Measurements from ENCODE around the gene C10orf67.

DNA sequence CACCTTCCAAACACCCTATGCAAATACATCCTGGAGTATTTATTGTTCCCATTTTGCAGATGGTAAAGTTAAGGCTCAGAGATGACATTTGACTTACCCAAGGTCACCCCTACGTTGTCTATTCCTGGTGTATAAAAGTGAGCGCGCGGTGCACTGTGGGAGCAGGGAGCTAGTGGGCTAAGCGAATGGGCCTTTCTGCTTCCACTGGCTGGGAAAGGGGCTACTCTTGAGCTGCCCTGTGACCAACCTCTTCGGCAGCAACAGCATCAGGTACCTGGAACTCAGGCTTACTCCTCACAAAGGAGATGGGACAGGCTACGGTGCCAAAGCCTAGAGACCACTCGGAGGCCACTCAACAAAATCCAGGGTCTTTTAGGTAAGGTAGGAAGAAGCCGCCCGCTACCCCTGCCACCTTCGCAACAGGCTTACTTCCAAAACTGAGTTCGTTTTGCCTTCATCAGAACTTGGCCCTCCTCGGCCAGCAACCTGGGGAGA is 150.1 kb downstream of the C10orf67 start:
- TF ChIP-seq, protein P1, sequence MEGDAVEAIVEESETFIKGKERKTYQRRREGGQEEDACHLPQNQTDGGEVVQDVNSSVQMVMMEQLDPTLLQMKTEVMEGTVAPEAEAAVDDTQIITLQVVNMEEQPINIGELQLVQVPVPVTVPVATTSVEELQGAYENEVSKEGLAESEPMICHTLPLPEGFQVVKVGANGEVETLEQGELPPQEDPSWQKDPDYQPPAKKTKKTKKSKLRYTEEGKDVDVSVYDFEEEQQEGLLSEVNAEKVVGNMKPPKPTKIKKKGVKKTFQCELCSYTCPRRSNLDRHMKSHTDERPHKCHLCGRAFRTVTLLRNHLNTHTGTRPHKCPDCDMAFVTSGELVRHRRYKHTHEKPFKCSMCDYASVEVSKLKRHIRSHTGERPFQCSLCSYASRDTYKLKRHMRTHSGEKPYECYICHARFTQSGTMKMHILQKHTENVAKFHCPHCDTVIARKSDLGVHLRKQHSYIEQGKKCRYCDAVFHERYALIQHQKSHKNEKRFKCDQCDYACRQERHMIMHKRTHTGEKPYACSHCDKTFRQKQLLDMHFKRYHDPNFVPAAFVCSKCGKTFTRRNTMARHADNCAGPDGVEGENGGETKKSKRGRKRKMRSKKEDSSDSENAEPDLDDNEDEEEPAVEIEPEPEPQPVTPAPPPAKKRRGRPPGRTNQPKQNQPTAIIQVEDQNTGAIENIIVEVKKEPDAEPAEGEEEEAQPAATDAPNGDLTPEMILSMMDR (IDR thresholded peaks at IDR 0.05), result no peak
- TF ChIP-seq POLR2A (IDR thresholded peaks at IDR 0.05), result no peak
- no peak for TF ChIP-seq POLR2AphosphoS5 (IDR thresholded peaks at IDR 0.05)
- TF ChIP-seq EP300 (IDR thresholded peaks at IDR 0.05), result no peak

Measured in sigmoid colon (tissue), 4 donors.